Effector memory CD8-positive, alpha-beta T cell (primary cell): ENCODE results near the gene UBE2F.
A peak's percentile ranks its signal among the peaks of the same experiment; 100 is the strongest.
"Not testable (repeated sequence)": the region's sequence is repeated elsewhere in the genome, so short reads cannot be mapped to it uniquely, and the experiment has no call there.

Source experiments
- ATAC-seq: fragments of 150-1000 bp; cut with Tn5 transposase; replicated peaks from 2 replicates; pipeline ENCODE4 v1.10.0; 2021; ENCODE audit warnings: mild to moderate bottlenecking, moderate library complexity
- DNase-seq, 3 experiments: peaks; one replicate each; pipeline ENCODE4 v3.0.0; 2021
- H3K27ac Mint-ChIP-seq, 2 donors: one replicate each; pipeline ENCODE4 v1.8.0; 2022; ENCODE audit warnings: mild to moderate bottlenecking in 2 of 2, mixed read lengths in 2 of 2, moderate library complexity in 2 of 2
- H3K27me3 Mint-ChIP-seq, 2 donors: one replicate each; pipeline ENCODE4 v1.8.0; 2022; ENCODE audit warnings: mixed read lengths in 2 of 2
- H3K36me3 Mint-ChIP-seq: one replicate; pipeline ENCODE4 v1.8.0; 2022; ENCODE audit warnings: mild to moderate bottlenecking, moderate library complexity, mixed read lengths; ENCODE audit not compliant: insufficient read depth
- H3K4me1 Mint-ChIP-seq, 2 donors: one replicate each; pipeline ENCODE4 v1.8.0; 2022; ENCODE audit warnings: low read depth in 2 of 2, mixed read lengths in 2 of 2
- H3K4me3 Mint-ChIP-seq, 2 donors: one replicate each; pipeline ENCODE4 v1.8.0; 2022; ENCODE audit warnings: mild to moderate bottlenecking in 2 of 2, mixed read lengths in 2 of 2, moderate library complexity in 2 of 2
- H3K9me3 Mint-ChIP-seq, 2 donors: one replicate each; pipeline ENCODE4 v1.8.0; 2022; ENCODE audit warnings: mixed read lengths in 2 of 2

Gene UBE2F

DNA sequence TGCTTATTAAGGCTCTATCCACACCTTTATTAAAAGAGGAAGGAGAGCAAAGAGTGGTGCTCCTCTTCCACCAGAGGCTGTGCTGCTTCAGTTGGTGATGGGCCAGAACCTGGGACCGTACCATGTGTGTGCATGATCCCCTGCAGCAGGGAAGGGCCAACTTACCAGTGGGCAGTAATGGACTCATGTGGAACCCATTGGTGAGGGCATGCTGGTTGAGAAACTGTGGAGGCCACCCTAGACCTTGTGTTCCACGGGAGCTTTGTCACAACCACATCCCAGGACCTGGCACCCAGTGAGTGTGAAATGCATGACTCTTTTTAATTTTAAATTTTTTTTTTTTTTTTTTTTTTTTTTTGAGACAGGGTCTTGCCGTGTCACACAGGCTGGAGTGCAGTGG is 5.4 kb downstream of the UBE2F start:
- ATAC-seq (no peak), DNase-seq (no peak)
- Mint-ChIP-seq H3K27ac (no peak overlapping the region), H3K27me3 (no peaks in the 10 kb centered on the region), H3K36me3 (peaks cover 28% of the 10 kb centered on the region), H3K9me3 (no peaks in the 10 kb centered on the region), H3K4me3 (no peak overlapping the region), H3K4me1 (peaks cover 42 to 45% of the 10 kb centered on the region in 2 donors)

- Mint-ChIP-seq H3K27ac (no peak overlapping the region), H3K27me3 (no peaks in the 10 kb centered on the region), H3K9me3 (no peaks in the 10 kb centered on the region), H3K36me3 (peaks cover 28% of the 10 kb centered on the region), H3K4me3 (no peak overlapping the region), H3K4me1 (peaks cover 44 to 46% of the 10 kb centered on the region in 2 donors)
- DNase-seq = no peak
- ATAC-seq = no peak
These were observed 6.1 kb downstream of the UBE2F start for GRCh38 chr2:237972936-237973335.

DNA sequence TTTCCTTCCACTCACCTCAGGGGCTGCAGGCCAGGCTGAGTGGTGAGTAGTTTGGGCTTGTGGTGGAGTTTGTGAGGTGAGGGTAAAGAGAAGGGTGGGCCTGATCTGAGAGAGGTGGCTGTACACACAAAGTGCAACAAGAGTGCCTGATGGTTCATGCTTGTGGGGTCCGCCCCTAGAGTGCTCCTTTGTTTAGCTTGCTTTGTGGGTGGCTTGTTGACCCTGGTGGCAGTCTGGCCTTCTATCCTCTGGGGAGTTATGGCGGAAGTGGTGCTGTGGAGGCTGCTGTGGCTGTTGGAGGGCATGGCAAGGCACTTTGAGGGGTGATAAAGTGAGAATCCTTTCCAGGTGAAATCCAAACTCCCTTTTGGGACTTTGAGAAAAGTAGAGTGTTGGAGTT is 10.6 kb downstream of the UBE2F start:
- H3K4me3 Mint-ChIP-seq = peak overlapping the region in 1 of 2 donors; percentile 6
- H3K27ac Mint-ChIP-seq = peak overlapping the region in 1 of 2 donors; percentile 78
- H3K9me3 Mint-ChIP-seq = no peaks in the 10 kb centered on the region
- ATAC-seq (no peak), DNase-seq (no peak)
- H3K4me1 Mint-ChIP-seq = peaks cover 36 to 45% of the 10 kb centered on the region in 2 donors
- H3K36me3 Mint-ChIP-seq = peaks cover 39% of the 10 kb centered on the region
- no peaks in the 10 kb centered on the region for H3K27me3 Mint-ChIP-seq

- Mint-ChIP-seq H3K4me3 (peak overlapping the region; percentile 6 to 40), H3K36me3 (peaks cover 32% of the 10 kb centered on the region), H3K27me3 (no peaks in the 10 kb centered on the region), H3K27ac (peak overlapping the region; percentile 90 to 94), H3K4me1 (peaks cover 36 to 44% of the 10 kb centered on the region in 2 donors), H3K9me3 (no peaks in the 10 kb centered on the region)
- DNase-seq (no peak), ATAC-seq (no peak)
These were observed 11.4 kb downstream of the UBE2F start for GRCh38 chr2:237978058-237978712.

GRCh38 chr2:237979331-237979730 is 12.5 kb downstream of the UBE2F start:
- peaks cover 47 to 54% of the 10 kb centered on the region in 2 donors for H3K4me1 Mint-ChIP-seq
- DNase-seq = no peak
- H3K4me3 Mint-ChIP-seq = peak overlapping the region in 1 of 2 donors; percentile 33
- H3K9me3 Mint-ChIP-seq = no peaks in the 10 kb centered on the region
- H3K27me3 Mint-ChIP-seq = no peaks in the 10 kb centered on the region
- no peak for ATAC-seq
- peak overlapping the region; percentile 90 to 94 for H3K27ac Mint-ChIP-seq
- peaks cover 24% of the 10 kb centered on the region for H3K36me3 Mint-ChIP-seq

DNA sequence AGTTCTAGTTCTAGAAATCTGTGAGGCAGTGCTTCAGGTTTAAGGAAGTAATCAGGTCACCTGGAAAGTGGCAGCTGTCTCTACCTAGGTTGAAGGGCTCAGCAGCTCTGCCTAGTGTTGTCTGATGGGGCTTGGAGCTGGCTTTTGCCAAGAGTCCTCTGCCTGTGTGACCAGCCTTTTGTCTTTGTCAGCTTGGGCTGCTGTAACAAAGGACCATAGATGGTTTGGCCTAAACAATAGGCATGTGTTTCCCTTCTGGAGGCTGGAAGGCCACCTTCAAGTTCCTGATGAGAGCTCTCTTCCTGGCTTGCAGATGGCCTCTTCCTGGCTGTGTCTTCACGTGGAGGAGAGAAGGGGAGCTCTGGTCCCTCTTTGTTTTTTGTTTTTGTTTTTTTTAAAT is 13.3 kb downstream of the UBE2F start:
- Mint-ChIP-seq H3K36me3 (peaks cover 16% of the 10 kb centered on the region), H3K4me3 (peak overlapping the region in 1 of 2 donors; percentile 33), H3K27ac (peak overlapping the region; percentile 90 to 94), H3K9me3 (no peaks in the 10 kb centered on the region), H3K27me3 (no peaks in the 10 kb centered on the region), H3K4me1 (peaks cover 51 to 57% of the 10 kb centered on the region in 2 donors)
- no peak for DNase-seq
- no peak for ATAC-seq

DNA sequence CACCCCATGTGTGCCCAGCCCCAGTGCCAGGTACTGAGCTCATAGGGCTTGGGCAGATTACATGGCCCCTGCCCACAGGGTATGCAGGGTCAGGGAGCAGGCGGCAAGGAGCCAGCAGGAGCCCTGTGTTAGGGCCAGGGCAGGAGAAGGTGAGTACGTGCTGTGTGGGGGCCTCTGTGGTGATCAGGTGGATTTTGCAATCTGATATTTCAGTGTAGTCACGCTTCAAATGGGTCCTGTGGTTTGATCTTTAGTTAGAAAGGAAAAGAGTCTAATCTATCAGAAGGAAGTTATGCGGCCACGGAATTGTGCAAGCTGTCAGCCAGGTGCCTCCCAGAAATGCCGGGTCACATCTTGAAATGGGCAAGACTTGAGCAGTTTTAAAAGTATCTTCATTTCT is 13.9 kb downstream of the UBE2F start:
- Mint-ChIP-seq H3K9me3 (no peaks in the 10 kb centered on the region), H3K27me3 (no peaks in the 10 kb centered on the region), H3K4me3 (peak overlapping the region in 1 of 2 donors; percentile 33), H3K4me1 (peaks cover 58% of the 10 kb centered on the region in 2 donors), H3K27ac (peak overlapping the region; percentile 90 to 94), H3K36me3 (peaks cover 13% of the 10 kb centered on the region)
- peak; percentile 67 for ATAC-seq
- DNase-seq = no peak

GRCh38 chr2:237981621-237982020 is 14.8 kb downstream of the UBE2F start:
- H3K27ac Mint-ChIP-seq, H3K4me3 Mint-ChIP-seq, ATAC-seq, DNase-seq, H3K27me3 Mint-ChIP-seq, H3K9me3 Mint-ChIP-seq: not testable (repeated sequence)
- Mint-ChIP-seq H3K4me1 (peaks cover 55 to 62% of the 10 kb centered on the region in 2 donors), H3K36me3 (peaks cover 11% of the 10 kb centered on the region)

- Mint-ChIP-seq H3K9me3 (no peaks in the 10 kb centered on the region), H3K27me3 (no peaks in the 10 kb centered on the region), H3K4me3 (peak overlapping the region in 1 of 2 donors; percentile 11), H3K4me1 (peaks cover 54 to 65% of the 10 kb centered on the region in 2 donors), H3K36me3 (peaks cover 16% of the 10 kb centered on the region), H3K27ac (peak overlapping the region in 1 of 2 donors; percentile 44)
- no peak for DNase-seq
- no peak for ATAC-seq
These were observed 15.4 kb downstream of the UBE2F start for GRCh38 chr2:237982039-237982725.

- Mint-ChIP-seq H3K9me3 (no peaks in the 10 kb centered on the region), H3K36me3 (peaks cover 18% of the 10 kb centered on the region), H3K27me3 (no peaks in the 10 kb centered on the region), H3K27ac (peak overlapping the region; percentile 26 to 52), H3K4me1 (peaks cover 44 to 55% of the 10 kb centered on the region in 2 donors), H3K4me3 (no peak overlapping the region)
- no peak for DNase-seq
- no peak for ATAC-seq
These were observed 17.1 kb downstream of the UBE2F start for GRCh38 chr2:237983922-237984321.

- no peaks in the 10 kb centered on the region for H3K27me3 Mint-ChIP-seq
- H3K9me3 Mint-ChIP-seq = no peaks in the 10 kb centered on the region
- H3K4me1 Mint-ChIP-seq = peaks cover 19 to 34% of the 10 kb centered on the region in 2 donors
- H3K27ac Mint-ChIP-seq = peak overlapping the region; percentile 18 to 57
- no peak overlapping the region for H3K4me3 Mint-ChIP-seq
- ATAC-seq = no peak
- H3K36me3 Mint-ChIP-seq = peaks cover 20% of the 10 kb centered on the region
- no peak for DNase-seq
These were observed 20.5 kb downstream of the UBE2F start for GRCh38 chr2:237987268-237987667.

DNA sequence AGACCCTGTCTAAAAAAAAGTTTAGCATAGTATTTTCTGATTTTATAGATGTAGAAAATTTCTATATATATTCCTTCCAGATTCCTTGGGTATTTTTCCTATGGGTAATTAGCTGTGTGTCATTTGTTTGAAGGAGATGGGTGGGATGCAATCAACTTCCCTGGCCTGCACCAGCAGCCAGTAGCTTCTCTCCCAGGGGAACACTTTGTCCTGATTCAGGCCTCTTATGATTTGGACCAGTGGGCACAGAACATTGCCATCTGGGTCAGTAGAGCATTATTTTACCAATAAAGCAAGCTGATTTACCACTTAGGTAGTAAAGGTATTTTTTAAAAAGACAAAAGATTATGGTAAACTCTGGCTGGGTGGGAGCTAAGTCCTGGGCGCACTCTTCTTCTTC is 26.9 kb downstream of the UBE2F start:
- ATAC-seq (no peak), DNase-seq (no peak)
- Mint-ChIP-seq H3K4me3 (no peak overlapping the region), H3K36me3 (peaks cover 35% of the 10 kb centered on the region), H3K4me1 (peaks cover 8 to 20% of the 10 kb centered on the region in 2 donors), H3K9me3 (no peaks in the 10 kb centered on the region), H3K27ac (no peak overlapping the region), H3K27me3 (no peaks in the 10 kb centered on the region)

GRCh38 chr2:237995036-237995435 is 28.2 kb downstream of the UBE2F start:
- no peak for ATAC-seq
- no peaks in the 10 kb centered on the region for H3K27me3 Mint-ChIP-seq
- DNase-seq = no peak
- H3K36me3 Mint-ChIP-seq = peaks cover 28% of the 10 kb centered on the region
- no peaks in the 10 kb centered on the region for H3K9me3 Mint-ChIP-seq
- peak overlapping the region in 1 of 2 donors; percentile 24 for H3K27ac Mint-ChIP-seq
- peaks cover 9 to 25% of the 10 kb centered on the region in 2 donors for H3K4me1 Mint-ChIP-seq
- no peak overlapping the region for H3K4me3 Mint-ChIP-seq

DNA sequence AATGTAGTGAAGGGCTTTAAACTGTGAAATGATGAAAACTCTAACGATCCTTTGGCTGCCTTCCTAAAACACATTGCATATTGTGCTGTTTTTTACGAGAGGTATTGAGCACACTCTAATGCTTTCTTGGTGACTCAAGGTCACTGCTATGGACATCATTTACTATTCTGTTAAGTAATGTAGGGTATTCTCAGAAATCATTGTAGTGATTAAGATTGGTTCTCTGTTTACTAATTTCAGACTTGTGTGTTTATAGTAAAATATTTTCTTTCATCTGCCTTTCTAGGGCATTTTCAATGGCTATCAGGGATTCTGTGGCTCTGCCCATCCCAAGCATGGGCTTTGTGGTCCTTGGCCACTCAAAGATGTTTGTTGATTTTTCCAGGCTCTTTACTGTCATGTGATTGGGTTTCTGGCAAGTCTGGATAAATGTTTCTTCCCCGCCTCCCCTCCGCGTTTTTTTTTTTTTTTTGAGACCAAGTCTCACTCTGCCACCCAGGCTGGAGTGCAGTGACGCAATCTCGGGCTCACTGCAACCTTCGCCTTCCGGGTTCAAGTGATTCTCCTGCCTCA is 29.3 kb downstream of the UBE2F start:
- no peak overlapping the region for H3K4me3 Mint-ChIP-seq
- DNase-seq (no peak), ATAC-seq (no peak)
- peaks cover 9 to 25% of the 10 kb centered on the region in 2 donors for H3K4me1 Mint-ChIP-seq
- H3K27ac Mint-ChIP-seq = no peak overlapping the region
- peaks cover 28% of the 10 kb centered on the region for H3K36me3 Mint-ChIP-seq
- H3K27me3 Mint-ChIP-seq = no peaks in the 10 kb centered on the region
- no peaks in the 10 kb centered on the region for H3K9me3 Mint-ChIP-seq
